HUES48 (cell line): Measurements from ENCODE around the gene ERGIC2.
"Not testable (repeated sequence)": the region's sequence is repeated elsewhere in the genome, so short reads cannot be mapped to it uniquely, and the experiment has no call there.

Source experiments
- H3K27ac ChIP-seq: one replicate; pipeline ENCODE4 v1.7.0; 2013; ENCODE audit warnings: low read depth, low read length, inconsistent platforms
- H3K27me3 ChIP-seq: 2 replicates; pipeline ENCODE4 v1.6.1; 2013; ENCODE audit warnings: mild to moderate bottlenecking, low read length; ENCODE audit not compliant: control insufficient read depth, insufficient read depth
- H3K36me3 ChIP-seq: 2 replicates; pipeline ENCODE4 v1.6.1; 2013; ENCODE audit warnings: low read length; ENCODE audit not compliant: control insufficient read depth, insufficient read depth
- H3K4me1 ChIP-seq: 2 replicates; pipeline ENCODE4 v1.6.1; 2013; ENCODE audit warnings: mild to moderate bottlenecking, low read length; ENCODE audit not compliant: control insufficient read depth, insufficient read depth
- H3K4me3 ChIP-seq: 2 replicates; pipeline ENCODE4 v1.5.1; 2013; ENCODE audit warnings: mild to moderate bottlenecking, low read depth, low read length
- H3K9ac ChIP-seq: 2 replicates; pipeline ENCODE4 v1.6.1; 2013; ENCODE audit warnings: mild to moderate bottlenecking, low read depth, low read length, moderate library complexity
- H3K9me3 ChIP-seq: 2 replicates; pipeline ENCODE4 v1.6.1; 2013; ENCODE audit warnings: low read length; ENCODE audit not compliant: control insufficient read depth, insufficient read depth

ERGIC2 gene

GRCh38 chr12:29301114-29301513 lies 79.9 kb downstream of the ERGIC2 start:
- H3K27ac ChIP-seq = no peak overlapping the region
- H3K4me1 ChIP-seq = no peaks in the 10 kb centered on the region
- no peaks in the 10 kb centered on the region for H3K27me3 ChIP-seq
- H3K9ac ChIP-seq = no peak overlapping the region
- H3K4me3 ChIP-seq = no peak overlapping the region
- H3K9me3 ChIP-seq = no peaks in the 10 kb centered on the region
- H3K36me3 ChIP-seq = no peaks in the 10 kb centered on the region

GRCh38 chr12:29299633-29300032 lies 81.3 kb downstream of the ERGIC2 start:
- Histone ChIP-seq H3K27me3 (no peaks in the 10 kb centered on the region), H3K4me3 (no peak overlapping the region), H3K27ac (no peak overlapping the region), H3K4me1 (no peaks in the 10 kb centered on the region), H3K9me3 (no peaks in the 10 kb centered on the region), H3K9ac (no peak overlapping the region), H3K36me3 (no peaks in the 10 kb centered on the region)

- Histone ChIP-seq H3K4me3 (no peak overlapping the region), H3K36me3 (no peaks in the 10 kb centered on the region), H3K9ac (no peak overlapping the region), H3K27me3 (no peaks in the 10 kb centered on the region), H3K9me3 (no peaks in the 10 kb centered on the region), H3K27ac (no peak overlapping the region), H3K4me1 (peaks cover 4% of the 10 kb centered on the region; the same call in 1 of the 2 replicates)
Observed at GRCh38 chr12:29291226-29291625, 89.7 kb downstream of the ERGIC2 start.

- not testable (repeated sequence) for H3K9ac ChIP-seq
Observed at GRCh38 chr12:29290475-29290874, 90.5 kb downstream of the ERGIC2 start.

GRCh38 chr12:29288031-29288430 lies 92.9 kb downstream of the ERGIC2 start:
- H3K9me3 ChIP-seq = no peaks in the 10 kb centered on the region
- no peak overlapping the region for H3K27ac ChIP-seq
- no peak overlapping the region for H3K4me3 ChIP-seq
- peaks cover 4% of the 10 kb centered on the region; the same call in 1 of the 2 replicates for H3K4me1 ChIP-seq
- H3K9ac ChIP-seq = no peak overlapping the region
- H3K27me3 ChIP-seq = no peaks in the 10 kb centered on the region
- no peaks in the 10 kb centered on the region for H3K36me3 ChIP-seq

More at GRCh38 chr12:29290475-29290874, 90.5 kb downstream of the ERGIC2 start:
- H3K4me3 ChIP-seq, H3K27ac ChIP-seq, H3K4me1 ChIP-seq, H3K9me3 ChIP-seq, H3K36me3 ChIP-seq, H3K27me3 ChIP-seq: not testable (repeated sequence)

- H3K27me3 ChIP-seq = no peaks in the 10 kb centered on the region
- peaks cover 4% of the 10 kb centered on the region; the same call in 1 of the 2 replicates for H3K4me1 ChIP-seq
- H3K27ac ChIP-seq = no peak overlapping the region
- H3K4me3 ChIP-seq = no peak overlapping the region
- H3K9ac ChIP-seq = no peak overlapping the region
- no peaks in the 10 kb centered on the region for H3K36me3 ChIP-seq
- no peaks in the 10 kb centered on the region for H3K9me3 ChIP-seq
Observed at GRCh38 chr12:29287622-29288021, 93.3 kb downstream of the ERGIC2 start.
